GM19043 (cell line): ENCODE data around the gene TYK2.
"Not testable (repeated sequence)": the region's sequence is repeated elsewhere in the genome, so short reads cannot be mapped to it uniquely, and the experiment has no call there.

Experiments
- ATAC-seq: cut with Tn5 transposase; IDR thresholded peaks from one replicate; pipeline ENCODE4 v1.9.1; 2021; ENCODE audit warnings: low read depth; ENCODE audit not compliant: unreplicated experiment

TYK2 gene

DNA sequence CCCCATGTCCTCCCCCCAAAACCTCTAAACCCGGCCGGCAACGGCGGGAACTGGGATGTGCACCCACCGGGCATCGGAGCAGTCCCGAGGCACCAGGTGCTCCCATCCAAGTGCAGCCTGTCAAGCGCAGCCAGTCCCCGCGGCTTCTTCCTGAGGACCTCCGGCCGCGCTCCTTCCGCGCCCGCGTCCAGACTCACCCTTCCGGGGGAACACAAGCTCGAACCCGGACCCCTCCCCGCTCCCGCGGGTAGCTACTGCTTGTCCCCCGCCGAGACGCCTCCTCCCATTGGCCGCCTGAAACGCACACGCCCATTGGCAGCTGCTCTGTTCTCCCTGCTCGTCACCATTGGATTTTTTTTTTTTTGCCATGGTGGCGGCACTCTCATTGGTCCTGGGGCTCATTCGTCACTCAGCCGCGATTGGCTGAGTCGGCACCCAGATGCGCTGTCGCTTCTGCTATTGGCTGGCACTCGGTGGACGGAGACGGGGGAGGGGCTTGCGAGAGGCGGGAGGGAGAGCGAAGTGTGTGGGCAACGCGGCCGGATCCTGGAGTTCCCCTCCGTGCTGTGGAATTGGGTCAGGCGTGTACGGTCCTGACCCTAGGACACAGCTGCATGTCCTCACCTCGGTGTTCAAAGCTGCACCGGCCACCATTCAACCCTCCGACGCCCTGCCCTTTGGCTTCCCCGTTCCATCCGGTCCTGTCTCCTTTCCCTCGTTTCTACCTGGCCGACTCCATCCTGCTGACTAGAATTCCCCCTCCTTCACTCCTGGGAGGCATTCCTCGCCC, at the start of gene TYK2:
TYK2 (minus strand) TSS at position 260 of the 790 bp plus-strand sequence. CDS start 2,166 bp downstream, outside the sequence.
- peak; percentile 86 for ATAC-seq

- ATAC-seq, result no peak
Observed at GRCh38 chr19:10428996-10429381, 48.6 kb upstream of the TYK2 start.

DNA sequence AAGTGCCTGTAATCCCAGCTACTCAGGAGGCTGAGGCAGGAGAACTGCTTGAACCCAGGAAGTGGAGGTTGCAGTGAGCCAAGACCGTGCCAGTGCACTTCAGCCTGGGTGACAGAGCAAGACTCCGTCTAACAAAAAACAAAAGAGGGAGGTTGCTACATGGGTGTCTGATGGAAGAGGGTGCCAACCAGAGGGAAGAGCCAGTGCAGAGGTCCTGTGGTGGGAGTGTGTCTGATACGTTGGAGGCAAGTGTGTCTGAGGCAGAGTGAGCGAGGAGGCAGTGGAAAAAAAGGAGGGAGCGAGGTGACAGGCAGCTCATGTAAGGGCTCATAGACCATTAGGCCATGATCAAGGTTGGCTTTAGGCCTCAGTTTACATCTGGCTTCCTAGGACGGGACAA, 46.8 kb upstream of the TYK2 start:
- no peak for ATAC-seq

DNA sequence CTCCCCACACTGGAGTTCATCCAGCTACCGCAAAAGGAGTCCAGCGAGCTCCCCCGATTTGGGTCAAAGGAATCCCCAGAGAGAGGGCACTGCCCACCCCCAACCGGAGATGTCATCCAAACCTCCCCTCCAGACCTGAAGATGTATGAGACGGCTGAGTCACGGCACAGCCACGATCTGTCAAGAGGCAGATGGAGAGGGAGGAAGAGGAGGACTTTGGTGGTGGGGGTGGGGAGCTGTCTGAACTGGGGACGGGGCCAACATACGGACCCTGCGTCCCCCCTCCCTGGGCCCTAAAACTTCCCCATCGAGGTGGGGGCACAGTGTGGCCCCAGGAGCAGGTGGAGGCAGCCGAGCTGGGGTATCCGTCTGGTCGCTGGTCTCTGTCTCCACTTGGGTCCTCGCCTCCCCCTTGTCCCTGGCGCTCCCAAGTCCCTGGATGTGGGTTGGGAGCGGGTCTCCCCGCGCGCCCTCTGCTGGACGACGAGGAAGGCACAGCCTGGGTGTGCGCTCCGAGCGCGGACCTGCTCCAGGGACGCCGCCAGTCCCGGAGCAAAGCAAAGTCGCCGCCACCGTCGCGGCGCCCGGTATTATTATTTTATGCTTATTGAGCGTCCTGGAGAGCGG, 43.8 kb upstream of the TYK2 start:
- ATAC-seq, result no peak

GRCh38 chr19:10422846-10423245, 42.5 kb upstream of the TYK2 start:
- no peak for ATAC-seq

DNA sequence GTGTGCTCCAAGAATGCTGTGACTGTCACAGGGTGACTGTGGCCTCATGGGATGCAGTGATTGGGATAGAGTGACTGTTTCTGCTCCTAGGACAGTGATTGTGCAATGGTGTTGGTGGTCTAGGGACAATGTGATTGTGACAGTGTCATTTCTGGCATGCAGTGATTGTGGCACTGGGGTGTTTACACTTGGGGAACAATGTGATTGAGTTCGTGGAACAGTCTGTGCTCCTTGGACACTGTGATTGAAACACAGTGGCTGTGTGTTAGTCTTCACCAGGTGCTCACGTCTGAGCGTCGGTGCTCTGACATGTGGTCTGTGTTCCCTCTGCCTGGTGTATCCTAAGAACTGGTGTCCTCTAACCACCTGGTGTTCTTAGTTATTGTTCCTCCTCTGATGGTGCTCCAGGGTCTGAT, 41.7 kb upstream of the TYK2 start:
- ATAC-seq, result no peak

GRCh38 chr19:10421240-10422045, 41.1 kb upstream of the TYK2 start:
- no peak for ATAC-seq

DNA sequence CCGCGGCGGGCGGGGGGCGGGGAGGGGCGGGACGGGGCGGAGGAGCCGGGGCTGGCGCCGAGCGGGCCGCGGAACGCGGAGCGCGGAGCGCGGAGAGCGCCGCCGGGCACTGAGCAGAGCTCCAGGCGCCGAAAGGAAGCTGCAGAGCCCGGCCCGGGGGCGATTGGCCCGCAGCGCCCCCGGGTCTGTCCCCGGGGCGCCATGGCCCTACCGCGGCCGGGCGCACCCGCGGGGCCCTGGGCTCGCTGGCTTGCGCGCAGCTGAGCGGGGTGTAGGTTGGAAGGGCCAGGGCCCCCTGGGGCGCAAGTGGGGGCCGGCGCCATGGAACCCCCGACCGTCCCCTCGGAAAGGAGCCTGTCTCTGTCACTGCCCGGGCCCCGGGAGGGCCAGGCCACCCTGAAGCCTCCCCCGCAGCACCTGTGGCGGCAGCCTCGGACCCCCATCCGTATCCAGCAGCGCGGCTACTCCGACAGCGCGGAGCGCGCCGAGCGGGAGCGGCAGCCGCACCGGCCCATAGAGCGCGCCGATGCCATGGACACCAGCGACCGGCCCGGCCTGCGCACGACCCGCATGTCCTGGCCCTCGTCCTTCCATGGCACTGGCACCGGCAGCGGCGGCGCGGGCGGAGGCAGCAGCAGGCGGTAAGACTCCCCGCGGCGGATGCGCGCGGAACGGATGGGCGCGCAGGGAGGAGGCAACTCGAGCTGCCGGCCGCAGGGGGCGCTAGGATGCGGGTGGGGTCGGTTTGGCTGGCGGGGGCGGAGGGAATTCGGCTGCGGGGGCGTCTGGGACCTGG, 40.3 kb upstream of the TYK2 start, which contains the start of gene PDE4A:
PDE4A (plus strand) TSS at position 95 of the 796 bp plus-strand sequence; CDS start at position 322, 227 bp downstream.
- ATAC-seq, result no peak

GRCh38 chr19:10419646-10420443, 39.5 kb upstream of the TYK2 start:
- ATAC-seq, result no peak

- ATAC-seq, result no peak
Observed at GRCh38 chr19:10419200-10419645, 38.9 kb upstream of the TYK2 start.

DNA sequence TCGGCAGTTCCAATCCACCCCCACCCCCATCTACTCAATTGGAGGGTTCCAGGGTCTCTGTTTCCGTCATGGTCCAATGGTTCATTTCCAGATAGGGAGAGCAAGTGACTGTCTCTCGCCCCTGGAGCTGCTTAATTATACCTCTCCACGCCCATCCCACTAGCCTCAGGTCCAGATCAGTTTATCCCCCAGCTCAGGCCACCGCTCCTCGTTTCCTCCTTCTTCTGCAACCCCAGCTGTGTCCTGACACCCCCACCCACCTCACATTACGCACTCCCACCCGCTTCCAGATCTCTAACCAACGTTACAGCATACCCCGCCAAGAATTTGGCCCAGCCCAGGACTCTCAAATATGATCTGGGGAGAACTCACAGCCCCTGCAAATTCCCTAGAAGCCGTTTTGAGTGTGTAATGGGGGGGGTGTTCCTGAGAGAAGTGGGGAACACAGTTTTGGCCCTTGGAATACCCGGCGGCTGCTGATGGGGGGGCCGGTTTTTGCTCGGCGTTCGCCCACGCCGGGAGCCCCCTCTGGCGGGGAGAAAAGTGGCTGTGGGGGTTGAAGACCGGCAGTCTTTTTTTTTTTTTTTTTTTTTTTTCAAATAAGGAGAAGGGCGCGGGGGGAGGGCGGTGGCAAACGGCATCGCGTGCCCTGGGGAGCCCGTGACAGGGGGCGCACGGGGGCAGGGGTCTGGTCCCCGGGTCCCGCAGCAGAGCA, 38.3 kb upstream of the TYK2 start:
- no peak for ATAC-seq

GRCh38 chr19:10418235-10418484, 37.8 kb upstream of the TYK2 start:
- ATAC-seq, result no peak

DNA sequence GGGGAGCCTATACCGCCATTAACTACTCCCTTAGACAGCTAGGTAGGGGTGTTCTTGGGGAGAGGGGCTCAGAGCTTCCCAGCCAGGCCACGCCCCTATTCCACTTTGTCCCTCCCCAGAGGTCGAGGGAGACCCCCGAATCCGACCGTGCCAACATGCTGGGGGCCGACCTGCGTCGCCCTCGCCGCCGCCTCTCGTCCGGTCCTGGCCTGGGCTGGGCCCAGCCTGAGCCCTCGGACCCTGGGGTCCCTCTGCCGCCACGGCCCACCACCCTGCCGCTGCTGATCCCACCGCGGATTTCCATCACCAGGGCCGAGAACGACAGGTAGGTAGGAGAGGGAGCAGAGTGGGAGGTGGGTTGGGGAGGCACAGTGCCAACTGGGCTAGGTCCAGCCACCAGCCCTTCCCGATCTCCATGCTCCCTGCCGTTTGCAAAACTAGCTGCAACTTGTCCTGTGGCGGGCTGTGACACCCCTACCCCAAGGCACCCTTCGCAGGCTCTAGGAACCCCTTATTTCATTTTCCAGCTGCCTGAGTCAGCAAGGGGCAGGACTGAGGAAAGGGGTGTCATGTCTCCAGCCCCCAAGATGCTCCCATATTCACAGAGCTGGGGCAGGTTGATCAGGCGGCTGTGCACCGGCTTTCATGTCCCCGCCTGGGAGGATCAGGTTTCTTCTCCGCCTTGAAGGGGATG, 37.3 kb upstream of the TYK2 start:
- no peak for ATAC-seq

DNA sequence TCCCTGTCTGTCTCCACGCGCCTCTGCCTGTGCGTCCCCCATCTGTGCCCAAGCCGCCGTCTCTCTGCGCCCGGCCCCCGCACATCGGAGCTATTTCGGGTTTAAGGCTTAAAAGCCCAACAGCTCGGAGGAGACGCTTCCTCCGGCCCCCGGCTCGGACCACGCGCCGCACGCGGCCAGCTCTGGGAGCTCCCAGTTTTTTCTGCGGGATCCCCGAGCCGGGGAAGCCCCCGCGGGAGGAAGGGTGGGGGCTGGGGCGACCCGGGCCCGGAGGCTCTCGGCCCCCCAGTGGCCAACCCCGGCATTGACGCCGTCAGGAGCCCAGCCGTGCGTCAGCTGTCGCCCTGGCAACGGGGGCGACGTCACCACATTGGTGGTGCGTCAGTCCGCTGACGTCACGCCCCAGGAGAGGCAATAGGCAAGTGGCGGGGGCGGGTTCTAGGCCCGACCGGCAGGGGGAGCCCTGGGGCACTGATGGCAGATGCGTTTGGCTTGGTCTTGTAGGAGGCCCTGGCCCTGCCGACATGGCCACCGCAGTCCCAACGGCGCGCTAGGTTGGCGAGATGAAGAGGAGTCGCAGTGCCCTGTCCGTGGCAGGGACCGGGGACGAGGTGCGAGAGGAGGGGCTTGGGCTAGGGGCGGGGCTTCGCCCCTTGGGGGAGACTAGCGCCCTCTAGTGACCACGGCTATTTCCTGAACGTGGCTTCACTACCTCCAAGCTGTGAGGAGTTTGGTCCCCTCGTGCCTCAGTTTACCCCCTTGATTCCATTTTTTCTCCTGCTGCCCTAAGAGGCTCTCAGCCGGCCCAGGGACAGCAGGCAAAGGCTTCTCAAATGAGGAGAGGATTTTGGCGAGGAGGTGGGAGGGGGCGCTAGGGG, 36.2 kb upstream of the TYK2 start:
- ATAC-seq, result no peak

DNA sequence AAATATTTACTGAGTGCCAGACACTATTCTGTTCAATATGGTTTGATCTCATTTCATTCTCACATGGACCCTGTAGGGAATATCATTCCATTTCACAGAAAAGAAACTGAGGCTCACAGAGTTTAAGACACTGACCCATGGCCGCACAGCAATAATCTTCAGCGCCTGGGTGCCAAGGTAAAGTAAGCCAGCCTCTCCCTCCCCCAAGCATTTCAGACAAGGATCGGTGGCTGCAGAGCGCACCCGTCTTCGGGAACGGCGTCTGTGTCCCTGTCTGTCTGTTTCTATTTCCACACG, 35.7 kb upstream of the TYK2 start:
- no peak for ATAC-seq

DNA sequence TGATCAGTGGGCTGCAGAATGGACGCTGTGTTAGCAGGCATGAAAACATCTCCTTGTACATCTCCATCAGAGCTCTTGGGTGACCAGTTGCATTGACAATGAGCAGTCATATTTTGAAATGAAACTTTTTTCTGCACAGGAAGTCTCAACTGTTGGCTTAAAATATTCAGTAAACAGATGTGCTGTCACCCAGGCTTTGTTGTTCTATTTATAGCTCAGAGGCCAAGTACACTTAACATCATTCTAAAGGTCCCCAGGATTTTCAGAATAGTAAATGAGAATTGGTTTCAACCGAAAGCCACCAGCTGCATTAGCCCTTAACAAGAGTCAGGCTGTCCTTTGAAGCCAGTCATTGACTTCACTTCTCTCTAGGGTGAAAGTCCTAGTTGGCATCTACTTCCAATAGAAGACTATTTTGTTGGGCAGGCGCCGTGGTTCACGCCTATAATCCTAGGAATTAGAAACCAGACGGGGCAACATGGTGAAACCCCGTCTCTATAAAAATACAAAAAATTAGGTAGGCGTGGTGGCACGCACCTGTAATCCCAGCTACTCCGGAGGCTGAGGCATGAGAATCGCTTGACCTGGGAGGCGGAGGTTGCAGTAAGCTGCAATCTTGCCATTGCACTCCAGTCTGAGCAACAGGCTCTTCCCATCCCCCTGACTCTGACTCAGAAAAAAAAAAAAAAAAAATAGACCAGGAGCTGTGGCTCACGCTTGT, 32.0 kb upstream of the TYK2 start:
- ATAC-seq, result no peak

- not testable (repeated sequence) for ATAC-seq
Observed at GRCh38 chr19:10411224-10411623, 30.9 kb upstream of the TYK2 start.
